Middle frontal gyrus (tissue), 1 donor: ENCODE results near the gene PNPLA3.

Source experiments
- DNase-seq: peaks from one replicate; pipeline ENCODE4 v3.0.0-alpha.2; 2015; ENCODE audit warnings: low spot score; ENCODE audit errors: extremely low spot score

PNPLA3 gene

DNA sequence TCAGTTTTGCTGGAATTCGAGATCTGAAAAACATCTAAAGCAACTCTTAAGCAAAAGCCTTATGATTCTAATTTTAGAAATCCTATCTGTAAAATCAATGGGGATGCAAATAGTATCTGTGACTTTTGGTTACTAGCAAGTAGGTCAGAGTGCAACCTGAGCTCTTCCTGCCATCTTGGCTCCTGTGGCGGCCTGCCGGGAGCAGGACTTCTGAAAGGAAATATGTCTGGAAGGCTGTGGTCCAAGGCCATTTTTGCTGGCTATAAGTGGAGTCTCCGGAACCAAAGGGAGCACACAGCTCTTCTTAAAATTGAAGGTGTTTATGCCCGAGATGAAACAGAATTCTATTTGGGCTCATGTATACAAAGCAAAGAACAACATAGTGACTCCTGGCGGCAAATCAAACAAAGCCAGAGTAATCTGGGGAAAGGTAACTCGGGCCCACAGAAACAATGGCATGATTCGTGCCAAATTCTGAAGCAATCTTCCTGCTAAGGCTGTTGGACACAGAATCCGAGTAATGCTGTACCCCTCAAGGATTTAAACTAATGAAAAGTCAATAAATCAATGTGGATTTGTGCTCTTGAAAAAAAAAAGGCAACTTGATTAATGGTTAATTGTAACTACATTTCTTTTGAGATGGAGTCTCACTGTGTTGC, 33.3 kb downstream of the PNPLA3 start:
- no peak for DNase-seq

- DNase-seq = no peak
Observed at GRCh38 chr22:43957871-43958270, 34.3 kb downstream of the PNPLA3 start.

DNA sequence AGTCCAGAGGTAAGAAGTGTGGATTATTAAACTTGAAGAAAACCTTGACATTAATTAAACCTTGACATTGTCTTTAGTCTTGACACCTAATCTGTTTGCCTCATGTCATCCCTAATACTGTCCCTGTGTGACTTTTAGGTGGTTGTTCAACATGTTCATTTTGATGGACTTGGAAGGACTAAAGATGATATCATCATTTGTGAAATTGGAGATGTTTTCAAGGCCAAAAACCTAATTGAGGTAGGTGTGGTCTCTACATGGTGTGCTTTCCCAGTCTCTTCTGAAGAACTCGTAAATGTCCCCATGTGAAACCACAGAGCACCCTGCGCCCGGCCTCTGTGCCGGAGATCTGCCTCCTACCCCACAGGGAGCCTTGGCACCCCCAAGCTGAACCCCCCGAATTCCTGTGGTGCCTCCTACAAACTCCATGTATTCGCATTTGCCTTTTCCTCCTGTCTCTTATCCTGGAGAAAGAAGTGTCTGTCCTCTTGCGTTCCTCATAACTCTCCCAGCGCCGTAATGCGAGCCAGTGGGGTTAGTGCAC, 40.8 kb downstream of the PNPLA3 start:
- DNase-seq = no peak

- DNase-seq = no peak
Observed at GRCh38 chr22:43967069-43967468, 43.5 kb downstream of the PNPLA3 start.

DNA sequence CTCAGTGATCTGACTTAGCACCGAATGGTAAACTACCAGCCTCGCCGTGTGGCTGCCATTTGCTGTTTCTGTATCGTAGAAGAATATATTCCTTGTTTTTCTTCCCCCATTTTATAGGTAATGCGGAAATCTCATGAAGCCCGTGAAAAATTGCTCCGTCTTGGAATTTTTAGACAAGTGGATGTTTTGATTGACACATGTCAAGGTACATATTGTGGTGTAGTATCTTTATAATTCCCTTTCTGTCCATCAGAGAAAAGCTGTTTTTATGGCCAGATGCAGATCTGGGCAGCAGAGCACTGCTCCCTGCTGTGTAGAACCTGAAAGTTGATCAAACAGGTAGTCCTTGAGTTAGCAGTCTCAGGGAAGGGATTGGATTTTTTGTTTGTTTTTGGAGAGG, 45.0 kb downstream of the PNPLA3 start:
- no peak for DNase-seq

- DNase-seq = no peak
Observed at GRCh38 chr22:43969021-43969878, 45.6 kb downstream of the PNPLA3 start.

- no peak for DNase-seq
Observed at GRCh38 chr22:43969989-43970755, 46.6 kb downstream of the PNPLA3 start.

GRCh38 chr22:43971112-43971511, 47.5 kb downstream of the PNPLA3 start:
- no peak for DNase-seq

GRCh38 chr22:43972931-43973462, 49.4 kb downstream of the PNPLA3 start:
- no peak for DNase-seq

DNA sequence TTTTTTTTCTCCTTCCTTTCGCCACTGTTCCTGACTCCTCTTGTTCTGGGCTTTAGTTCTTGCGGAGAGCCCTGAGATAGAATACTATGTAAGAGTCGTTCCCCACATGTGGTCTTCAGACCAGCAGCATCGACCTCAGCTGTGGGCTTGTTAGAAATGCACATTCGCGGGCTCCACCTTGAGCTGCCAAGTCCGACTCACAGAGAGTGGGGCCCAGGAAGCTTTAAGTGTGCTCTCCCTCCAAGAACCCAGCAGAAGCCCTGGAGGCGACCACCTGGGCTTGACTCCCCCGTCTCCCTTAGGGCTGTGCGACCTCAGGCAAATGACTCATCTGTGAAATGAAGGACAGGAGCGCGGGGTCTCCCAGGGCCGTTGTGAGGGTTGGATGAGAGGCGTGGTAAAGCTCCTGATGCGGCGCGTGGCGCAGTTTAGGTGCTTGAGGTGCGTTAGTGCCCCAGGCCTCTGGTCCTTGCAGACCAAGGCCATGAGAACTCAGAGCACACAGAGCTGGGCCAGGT, 50.5 kb downstream of the PNPLA3 start:
- DNase-seq = no peak

- no peak for DNase-seq
Observed at GRCh38 chr22:43975041-43975440, 51.4 kb downstream of the PNPLA3 start.

DNA sequence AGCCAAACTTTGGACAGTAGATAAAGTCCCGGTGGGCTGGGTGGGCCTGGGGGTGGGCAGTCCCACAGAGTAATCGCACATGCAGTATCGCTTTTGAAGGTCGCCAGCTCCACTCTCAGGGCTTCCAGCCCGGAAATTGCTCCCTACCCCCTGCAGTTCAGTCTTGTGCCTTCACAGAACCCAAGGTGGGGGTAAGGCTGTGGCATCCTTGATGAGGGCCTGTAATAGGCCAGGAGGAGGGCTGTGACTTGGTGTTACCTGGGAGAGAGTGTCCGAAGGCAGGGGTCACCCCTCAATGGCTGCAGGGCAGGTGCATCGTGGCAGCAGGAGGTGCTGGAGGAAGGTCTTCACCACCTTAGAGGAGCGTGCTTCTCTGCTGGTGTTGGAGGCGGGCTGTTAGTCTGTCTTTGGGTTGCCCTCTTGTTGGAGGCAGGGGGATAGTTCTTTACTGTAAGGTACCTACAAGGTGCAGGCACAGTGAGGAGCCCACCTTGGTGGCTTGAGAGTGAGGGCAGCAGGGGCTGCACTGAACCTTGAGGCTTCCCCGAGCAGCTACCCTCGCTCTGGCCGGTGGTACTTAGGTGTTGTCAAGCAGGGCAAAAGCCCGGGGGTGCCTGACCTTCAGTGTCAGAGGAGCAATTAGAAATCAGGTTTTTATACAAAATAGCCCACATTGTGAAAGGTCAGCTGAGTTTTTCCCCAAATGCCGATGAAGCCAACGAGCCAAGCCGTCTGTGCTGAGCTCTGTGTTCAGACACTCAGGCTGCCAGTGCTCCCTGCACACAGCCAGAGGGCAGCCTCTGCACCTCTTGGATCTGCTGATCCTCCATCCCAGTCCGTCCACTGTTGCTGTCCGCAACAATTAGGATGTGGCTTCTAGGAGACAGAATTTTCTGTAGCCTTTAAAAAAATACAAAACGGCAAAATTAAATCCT, 53.5 kb downstream of the PNPLA3 start:
- DNase-seq = no peak

DNA sequence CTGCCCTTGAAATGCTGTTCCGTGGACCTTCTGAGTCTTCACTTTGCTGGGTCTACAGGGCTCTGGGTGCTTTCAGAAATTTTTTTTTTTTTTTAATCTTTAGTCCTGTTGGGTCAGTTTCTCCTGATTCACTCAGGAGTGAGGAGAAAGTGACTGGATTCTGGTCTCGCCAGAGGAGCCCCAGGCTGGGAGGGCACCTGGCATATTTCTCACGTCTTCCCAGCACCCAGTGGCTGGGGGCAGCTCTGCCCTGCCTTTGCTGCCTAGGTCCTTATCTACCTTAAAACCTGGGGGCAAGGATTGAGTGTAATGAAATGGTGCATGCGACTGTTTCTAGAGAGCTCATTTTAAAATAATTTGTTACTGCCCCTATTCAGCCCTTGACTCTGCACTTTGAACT, 55.0 kb downstream of the PNPLA3 start:
- no peak for DNase-seq

GRCh38 chr22:43980579-43980978, 57.0 kb downstream of the PNPLA3 start:
- no peak for DNase-seq

DNA sequence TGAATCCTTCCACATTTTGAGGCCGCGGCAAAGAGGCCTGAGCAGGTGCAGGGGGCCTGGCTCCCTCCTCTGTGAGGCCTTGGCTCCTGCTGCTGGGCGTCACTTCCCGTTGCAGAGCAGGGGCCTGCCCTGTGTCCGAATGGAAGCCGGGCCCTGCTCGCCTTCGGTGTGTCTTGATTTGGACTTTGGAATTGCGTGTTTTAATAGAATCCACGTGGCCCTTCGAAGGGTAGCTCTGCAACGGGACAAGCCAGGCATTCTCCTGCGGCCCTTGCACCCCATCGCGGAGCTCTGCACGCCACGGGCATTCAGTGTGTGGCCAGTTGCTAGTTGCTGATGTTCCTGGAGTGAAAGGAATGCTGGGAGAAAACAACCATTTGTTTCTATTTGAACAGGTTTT, 57.4 kb downstream of the PNPLA3 start:
- DNase-seq = no peak

- DNase-seq = no peak
Observed at GRCh38 chr22:43983808-43984207, 60.2 kb downstream of the PNPLA3 start.

- DNase-seq = no peak
Observed at GRCh38 chr22:43985532-43985931, 61.9 kb downstream of the PNPLA3 start.

DNA sequence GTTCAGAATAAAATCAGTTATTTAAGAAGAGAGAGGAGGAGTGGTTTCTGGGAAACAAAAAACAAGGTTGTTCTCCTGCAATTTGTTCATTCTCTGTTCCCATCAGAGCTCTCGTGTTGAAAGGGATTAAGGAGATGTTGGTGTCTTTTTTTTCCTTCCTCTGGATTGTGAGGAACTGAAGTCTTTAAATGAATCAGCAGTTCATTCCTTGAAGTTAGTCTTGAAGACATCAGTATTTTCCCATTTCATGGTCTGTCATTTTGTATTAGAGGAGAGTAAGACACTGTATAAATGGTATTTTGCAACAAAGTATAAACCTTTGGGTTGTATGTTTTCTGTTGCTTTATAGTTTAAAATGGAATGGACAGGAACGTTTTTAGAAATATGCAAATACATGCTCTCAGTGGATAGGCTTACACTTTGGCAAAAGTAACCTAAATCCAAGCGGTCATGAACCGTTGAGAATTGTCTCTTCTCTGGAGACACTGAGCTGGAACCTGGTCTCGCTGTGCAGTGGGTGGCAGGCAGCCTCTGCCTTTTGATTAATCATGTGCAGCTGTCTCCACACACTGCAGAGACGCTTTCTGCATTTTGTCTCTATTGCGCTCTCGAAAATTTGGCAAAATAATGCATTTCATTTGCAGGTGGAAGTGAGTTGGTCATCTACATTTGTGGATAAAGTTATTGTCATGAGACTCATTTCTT, 64.7 kb downstream of the PNPLA3 start:
- no peak for DNase-seq

DNA sequence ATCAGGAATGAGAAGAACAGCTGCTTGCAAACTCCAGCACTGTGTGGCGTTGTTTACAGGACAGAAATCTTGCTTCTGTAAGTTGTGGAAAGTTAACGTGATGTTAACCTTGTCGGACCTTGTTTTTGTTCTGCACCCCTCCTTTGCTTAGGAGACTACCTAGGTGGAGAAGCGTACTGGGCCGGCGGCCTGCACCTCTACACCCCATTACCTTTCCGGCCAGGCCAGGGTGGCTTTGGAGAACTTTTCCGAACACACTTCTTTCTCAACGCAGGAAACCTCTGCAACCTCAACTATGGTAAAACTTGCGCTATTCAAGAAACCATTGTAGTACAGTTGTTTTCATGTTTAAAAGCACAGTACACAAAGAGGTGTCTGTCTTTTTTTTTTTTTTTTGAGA, 65.4 kb downstream of the PNPLA3 start:
- no peak for DNase-seq

- no peak for DNase-seq
Observed at GRCh38 chr22:43990044-43990443, 66.4 kb downstream of the PNPLA3 start.
